Peyer's patch (tissue), 4 donors: Measurements from ENCODE around the gene PCDHB15.

Experiments
- CTCF ChIP-seq, 6 experiments: fragments of 450-650 bp in 4 of 6; fragments of 200-600 bp in 2 of 6; sonication (generic) in 1 of 6; IDR thresholded peaks; one replicate each; pipeline ENCODE4 v1.5.1; 2017 to 2019; ENCODE audit warnings: antibody characterized with exemption in 6 of 6, mild to moderate bottlenecking in 3 of 6, moderate library complexity in 1 of 6
- POLR2A ChIP-seq, 2 donors: fragments of 450-650 bp; IDR thresholded peaks; one replicate each; pipeline ENCODE4 v1.5.1; 2017; ENCODE audit warnings: antibody characterized with exemption in 2 of 2, mild to moderate bottlenecking in 2 of 2, moderate library complexity in 2 of 2

GRCh38 chr5:141236516-141237313 is 8.5 kb upstream of the PCDHB15 start:
- TF ChIP-seq POLR2A (IDR thresholded peaks at IDR 0.05) (no peak), CTCF (IDR thresholded peaks at IDR 0.05) (no peak)
